ENCODE results near the gene VPS13D.

- TF ChIP-seq CTCF (conservative IDR thresholded peaks at IDR 0.05; ENCODE audit: low read depth in 2 of 2): no peak
- no peak for TF ChIP-seq EZH2 (IDR thresholded peaks at IDR 0.05; ENCODE audit: low read depth, unreplicated experiment)
- TF ChIP-seq POLR2AphosphoS5 (IDR thresholded peaks at IDR 0.05; ENCODE audit: low read depth): no peak
- no peak for TF ChIP-seq ZNF114 (CRISPR knock-in tag; IDR thresholded peaks at IDR 0.05)
- TF ChIP-seq CREB1 (CRISPR knock-in tag; IDR thresholded peaks at IDR 0.05; ENCODE audit: low read depth): no peak
- no peak for TF ChIP-seq EZH2phosphoT487 (IDR thresholded peaks at IDR 0.05; ENCODE audit: unreplicated experiment)
Measured at GRCh38 chr1:12472156-12472797, 242.4 kb downstream of the VPS13D start.

Data from GM23338 (cell line).